Thyroid gland (tissue), 4 donors: ENCODE data around the gene DSG2. TPM values are rescaled to one million over a fixed set of nuclear protein-coding genes. Genes with fewer than 3 reads are reported as not detected.

ENCODE experiments used
- DNase-seq, 2 donors: peaks; one replicate each; pipeline ENCODE4 v3.0.0-alpha.2; 2019
- H3K27ac ChIP-seq, 3 donors: fragments of 200-600 bp; sonication (generic); 1 replicate in 2 of 3; 2 replicates in 1 of 3; pipeline ENCODE4 v1.5.1; 2016 to 2019; ENCODE audit warnings: mild to moderate bottlenecking in 1 of 3, moderate library complexity in 1 of 3
- H3K27me3 ChIP-seq: fragments of 200-600 bp; sonication (generic); one replicate; pipeline ENCODE4 v1.5.1; 2019
- H3K36me3 ChIP-seq, 2 donors: fragments of 200-600 bp; sonication (generic); one replicate each; pipeline ENCODE4 v1.5.1; 2016 to 2019
- H3K4me1 ChIP-seq, 2 donors: fragments of 200-600 bp; sonication (generic); one replicate each; pipeline ENCODE4 v1.5.1; 2017 to 2019
- H3K4me3 ChIP-seq, 3 donors: fragments of 200-600 bp; sonication (generic); replicated peaks in 1 of 3; 1 replicate in 2 of 3; 2 replicates in 1 of 3; pipeline ENCODE4 v1.5.1; 2016; ENCODE audit warnings: mild to moderate bottlenecking in 1 of 3
- H3K9me3 ChIP-seq: fragments of 200-600 bp; sonication (generic); one replicate; pipeline ENCODE4 v1.5.1; 2017
- POLR2A ChIP-seq, 2 donors: fragments of 450-650 bp; IDR thresholded peaks; one replicate each; pipeline ENCODE4 v1.6.1; 2017; ENCODE audit warnings: antibody characterized with exemption in 2 of 2, mild to moderate bottlenecking in 2 of 2, moderate library complexity in 1 of 2
- WGBS, 2 donors: methylation state at CpG; one replicate each; pipeline ENCODE4 v1.1.5; 2017; 5-methylcytosine and 5-hydroxymethylcytosine counted together
- intact Hi-C: fragments of 100-400 bp; cut with DNase I; formaldehyde crosslinking; loops from one replicate; pipeline ENCODE4 v1.15.1; 2023
- total RNA-seq, 4 donors: library from RNA; depleted of rRNA; stranded (reverse); fragments of >200 nt; gene quantifications; one replicate each; pipeline ENCODE4 v1.2.3, GENCODE V29; 2016
- TF ChIP-seq, protein P1 (sequence below), 6 experiments: fragments of 200-600 bp in 3 of 6; fragments of 450-650 bp in 3 of 6; sonication (generic) in 3 of 6; IDR thresholded peaks; one replicate each; pipeline ENCODE4 v1.5.1; 2016 to 2019; ENCODE audit warnings: antibody characterized with exemption in 6 of 6, mild to moderate bottlenecking in 2 of 6, inconsistent platforms in 1 of 6, moderate library complexity in 1 of 6

DSG2 gene
- total RNA-seq, 4 donors from 2014 or later: 47.7 to 66.0 (median 56.4) TPM

DNA sequence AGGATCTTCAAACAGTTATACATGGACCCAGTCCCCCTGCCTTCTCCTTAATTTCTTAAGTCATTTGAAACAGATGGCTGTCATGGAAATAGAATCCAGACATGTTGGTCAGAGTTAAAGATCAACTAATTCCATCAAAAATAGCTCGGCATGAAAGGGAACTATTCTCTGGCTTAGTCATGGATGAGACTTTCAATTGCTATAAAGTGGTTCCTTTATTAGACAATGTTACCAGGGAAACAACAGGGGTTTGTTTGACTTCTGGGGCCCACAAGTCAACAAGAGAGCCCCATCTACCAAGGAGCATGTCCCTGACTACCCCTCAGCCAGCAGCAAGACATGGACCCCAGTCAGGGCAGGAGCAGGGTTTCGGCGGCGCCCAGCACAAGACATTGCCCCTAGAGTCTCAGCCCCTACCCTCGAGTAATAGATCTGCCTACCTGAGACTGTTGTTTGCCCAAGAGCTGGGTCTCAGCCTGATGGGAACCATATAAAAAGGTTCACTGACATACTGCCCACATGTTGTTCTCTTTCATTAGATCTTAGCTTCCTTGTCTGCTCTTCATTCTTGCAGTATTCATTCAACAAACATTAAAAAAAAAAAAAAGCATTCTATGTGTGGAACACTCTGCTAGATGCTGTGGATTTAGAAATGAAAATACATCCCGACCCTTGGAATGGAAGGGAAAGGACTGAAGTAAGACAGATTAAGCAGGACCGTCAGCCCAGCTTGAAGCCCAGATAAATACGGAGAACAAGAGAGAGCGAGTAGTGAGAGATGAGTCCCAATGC, 98.3 kb downstream of the DSG2 start:
- no peak overlapping the region for H3K4me3 ChIP-seq
- intact Hi-C loops: no loop called here
- no peaks in the 10 kb centered on the region for H3K9me3 ChIP-seq
- no peak for TF ChIP-seq POLR2A (IDR thresholded peaks at IDR 0.05)
- TF ChIP-seq, protein P1, sequence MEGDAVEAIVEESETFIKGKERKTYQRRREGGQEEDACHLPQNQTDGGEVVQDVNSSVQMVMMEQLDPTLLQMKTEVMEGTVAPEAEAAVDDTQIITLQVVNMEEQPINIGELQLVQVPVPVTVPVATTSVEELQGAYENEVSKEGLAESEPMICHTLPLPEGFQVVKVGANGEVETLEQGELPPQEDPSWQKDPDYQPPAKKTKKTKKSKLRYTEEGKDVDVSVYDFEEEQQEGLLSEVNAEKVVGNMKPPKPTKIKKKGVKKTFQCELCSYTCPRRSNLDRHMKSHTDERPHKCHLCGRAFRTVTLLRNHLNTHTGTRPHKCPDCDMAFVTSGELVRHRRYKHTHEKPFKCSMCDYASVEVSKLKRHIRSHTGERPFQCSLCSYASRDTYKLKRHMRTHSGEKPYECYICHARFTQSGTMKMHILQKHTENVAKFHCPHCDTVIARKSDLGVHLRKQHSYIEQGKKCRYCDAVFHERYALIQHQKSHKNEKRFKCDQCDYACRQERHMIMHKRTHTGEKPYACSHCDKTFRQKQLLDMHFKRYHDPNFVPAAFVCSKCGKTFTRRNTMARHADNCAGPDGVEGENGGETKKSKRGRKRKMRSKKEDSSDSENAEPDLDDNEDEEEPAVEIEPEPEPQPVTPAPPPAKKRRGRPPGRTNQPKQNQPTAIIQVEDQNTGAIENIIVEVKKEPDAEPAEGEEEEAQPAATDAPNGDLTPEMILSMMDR (IDR thresholded peaks at IDR 0.05): no peak
- no peaks in the 10 kb centered on the region for H3K4me1 ChIP-seq
- H3K36me3 ChIP-seq: no peaks in the 10 kb centered on the region
- no peak for DNase-seq
- H3K27me3 ChIP-seq: no peaks in the 10 kb centered on the region
- WGBS, 2 donors: 86 to 89% methylated on average over 9 of the region's 9 CpGs
- no peak overlapping the region for H3K27ac ChIP-seq

DNA sequence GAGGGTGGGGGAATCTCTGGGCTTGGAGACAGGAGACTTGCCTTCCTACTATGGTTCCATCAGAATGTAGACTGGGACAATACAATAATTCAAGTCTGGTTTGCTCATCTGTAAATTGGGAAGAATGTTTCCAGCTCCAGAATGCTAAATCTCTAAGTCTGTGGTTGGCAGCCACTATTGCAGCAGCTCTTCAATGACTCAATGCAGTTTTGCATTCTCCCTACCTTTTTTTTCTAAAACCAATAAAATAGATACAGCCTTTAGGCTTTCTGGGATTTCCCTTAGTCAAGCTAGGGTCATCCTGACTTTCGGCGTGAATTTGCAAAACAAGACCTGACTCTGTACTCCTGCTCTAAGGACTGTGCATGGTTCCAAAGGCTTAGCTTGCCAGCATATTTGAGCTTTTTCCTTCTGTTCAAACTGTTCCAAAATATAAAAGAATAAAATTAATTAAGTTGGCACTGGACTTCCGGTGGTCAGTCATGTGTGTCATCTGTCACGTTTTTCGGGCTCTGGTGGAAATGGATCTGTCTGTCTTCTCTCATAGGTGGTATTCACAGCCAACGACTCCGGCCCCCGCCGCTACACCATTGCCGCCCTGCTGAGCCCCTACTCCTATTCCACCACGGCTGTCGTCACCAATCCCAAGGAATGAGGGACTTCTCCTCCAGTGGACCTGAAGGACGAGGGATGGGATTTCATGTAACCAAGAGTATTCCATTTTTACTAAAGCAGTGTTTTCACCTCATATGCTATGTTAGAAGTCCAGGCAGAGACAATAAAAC, 100.2 kb downstream of the DSG2 start:
- no peak for TF ChIP-seq POLR2A (IDR thresholded peaks at IDR 0.05)
- TF ChIP-seq, protein P1 (IDR thresholded peaks at IDR 0.05): no peak
- 90 to 91% methylated on average over 13 of the region's 13 CpGs for WGBS, 2 donors
- Histone ChIP-seq H3K4me3 (no peak overlapping the region), H3K27ac (no peak overlapping the region), H3K36me3 (no peaks in the 10 kb centered on the region), H3K27me3 (no peaks in the 10 kb centered on the region), H3K4me1 (no peaks in the 10 kb centered on the region), H3K9me3 (no peaks in the 10 kb centered on the region)
- intact Hi-C loops: no loop called here
- DNase-seq: no peak

Other genes with a start within 250 kb of the DSG2 start
- gene DSG1, start 180.0 kb upstream of the DSG2 start, total RNA-seq: not detected
- not detected for gene DSG4, start 121.4 kb upstream of the DSG2 start, total RNA-seq
- under 1 TPM in 1 of 4 donors, not detected in 3; 0.10 TPM for gene DSG3, start 50.4 kb upstream of the DSG2 start, total RNA-seq
- not detected for gene TTR, start 93.7 kb downstream of the DSG2 start, total RNA-seq
- gene B4GALT6, start 186.4 kb downstream of the DSG2 start, total RNA-seq: 1 to 10 TPM; 1.3 to 2.6 (median 2.5) TPM